ENCODE data around the gene SELENOF.

- TF ChIP-seq POLR2A (IDR thresholded peaks at IDR 0.05) = no peak
- no peak for TF ChIP-seq CTCF (IDR thresholded peaks at IDR 0.05)
Measured at GRCh38 chr1:86856196-86856595, 57.7 kb downstream of the SELENOF start.
